ENCODE measurements around the gene MAGI2.

MAGI2 gene

GRCh38 chr7:78151229-78151628, 1302.2 kb downstream of the MAGI2 start:
- no peak for DNase-seq

- DNase-seq, result no peak
Observed at GRCh38 chr7:78149787-78150186, 1303.7 kb downstream of the MAGI2 start.

- DNase-seq, result no peak
Observed at GRCh38 chr7:78148166-78148894, 1305.1 kb downstream of the MAGI2 start.

- DNase-seq, result no peak
Observed at GRCh38 chr7:78146546-78146945, 1306.9 kb downstream of the MAGI2 start.

GRCh38 chr7:78143661-78144060, 1309.8 kb downstream of the MAGI2 start:
- no peak for DNase-seq

GRCh38 chr7:78141522-78142281, 1311.8 kb downstream of the MAGI2 start:
- no peak for DNase-seq

GRCh38 chr7:78140109-78140508, 1313.4 kb downstream of the MAGI2 start:
- DNase-seq, result no peak

GRCh38 chr7:78139335-78139734, 1314.1 kb downstream of the MAGI2 start:
- no peak for DNase-seq

- no peak for DNase-seq
Observed at GRCh38 chr7:78134774-78135173, 1318.7 kb downstream of the MAGI2 start.

GRCh38 chr7:78134256-78134655, 1319.2 kb downstream of the MAGI2 start:
- peak; percentile 6 for DNase-seq

- DNase-seq, result no peak
Observed at GRCh38 chr7:78130446-78131215, 1322.8 kb downstream of the MAGI2 start.

GRCh38 chr7:78129865-78130264, 1323.6 kb downstream of the MAGI2 start:
- DNase-seq, result no peak

GRCh38 chr7:78127009-78127408, 1326.5 kb downstream of the MAGI2 start:
- DNase-seq, result no peak

- DNase-seq, result no peak
Observed at GRCh38 chr7:78125884-78126283, 1327.6 kb downstream of the MAGI2 start.

GRCh38 chr7:78124216-78124615, 1329.3 kb downstream of the MAGI2 start:
- no peak for DNase-seq

GRCh38 chr7:78121888-78122287, 1331.6 kb downstream of the MAGI2 start:
- no peak for DNase-seq

GRCh38 chr7:78118470-78118869, 1335.0 kb downstream of the MAGI2 start:
- DNase-seq, result no peak

GRCh38 chr7:78115876-78116275, 1337.6 kb downstream of the MAGI2 start:
- no peak for DNase-seq

- no peak for DNase-seq
Observed at GRCh38 chr7:78114993-78115392, 1338.5 kb downstream of the MAGI2 start.

- DNase-seq, result no peak
Observed at GRCh38 chr7:78112488-78112887, 1341.0 kb downstream of the MAGI2 start.

GRCh38 chr7:78111386-78111785, 1342.1 kb downstream of the MAGI2 start:
- DNase-seq, result no peak

- DNase-seq, result no peak
Observed at GRCh38 chr7:78103475-78103874, 1350.0 kb downstream of the MAGI2 start.

GRCh38 chr7:78101076-78101475, 1352.4 kb downstream of the MAGI2 start:
- no peak for DNase-seq
